GM08714 (cell line): Measurements from ENCODE around the gene KSR2.
"Not testable (repeated sequence)": the region's sequence is repeated elsewhere in the genome, so short reads cannot be mapped to it uniquely, and the experiment has no call there.

Experiments
- H3K4me3 ChIP-seq: fragments of 200-500 bp; sonication (Bioruptor generic); 2 replicates; pipeline ENCODE4 v1.5.1; 2014; ENCODE audit warnings: mild to moderate bottlenecking, low read length, inconsistent platforms
- ZNF274 ChIP-seq: IDR thresholded peaks from 2 replicates; pipeline ENCODE4 v1.6.1; 2012; ENCODE audit warnings: mild to moderate bottlenecking, low read depth, low read length

Gene KSR2

DNA sequence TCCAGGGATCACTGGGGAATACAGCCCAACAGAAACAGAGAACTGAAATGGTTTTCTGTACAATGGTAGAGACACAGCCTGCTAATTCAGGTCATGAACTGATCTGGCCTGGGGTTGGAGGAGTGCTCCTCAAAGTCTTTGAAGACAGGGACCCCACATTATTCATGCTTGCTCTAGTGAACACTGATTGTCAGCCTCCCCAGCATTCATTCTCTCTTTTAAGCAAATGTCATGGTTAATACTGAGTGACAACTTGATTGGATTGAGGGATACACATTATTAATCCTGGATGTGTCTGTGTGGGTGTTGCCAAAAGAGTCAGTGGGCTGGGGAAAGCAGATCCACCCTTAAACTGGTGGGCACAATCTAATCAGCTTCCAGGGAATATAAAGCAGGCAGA lies 319.0 kb downstream of the KSR2 start:
- no peak for TF ChIP-seq ZNF274

DNA sequence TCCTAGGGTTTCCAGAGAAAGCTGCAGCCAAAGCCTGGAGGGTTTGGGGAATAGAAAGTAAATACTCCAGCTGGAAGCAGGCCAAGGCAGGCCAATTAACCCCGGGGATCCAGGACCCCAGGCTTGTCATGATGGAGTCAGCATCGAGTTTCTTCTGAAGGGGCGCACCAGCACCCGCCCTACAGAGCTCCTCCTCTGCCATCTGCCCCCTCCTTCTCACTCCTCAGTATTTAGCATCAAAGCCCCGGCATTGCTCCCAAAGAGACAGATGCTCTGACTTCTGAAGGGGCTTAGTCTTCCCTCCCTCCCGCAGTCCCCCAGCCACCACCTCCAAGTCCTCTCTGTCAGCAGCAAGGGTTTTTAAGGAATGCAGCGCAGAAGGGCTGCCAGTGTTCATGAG lies 322.3 kb downstream of the KSR2 start:
- TF ChIP-seq ZNF274: no peak
- no peak overlapping the region for H3K4me3 ChIP-seq

More for the DNA sequence above, 319.0 kb downstream of the KSR2 start:
- no peak overlapping the region for H3K4me3 ChIP-seq

DNA sequence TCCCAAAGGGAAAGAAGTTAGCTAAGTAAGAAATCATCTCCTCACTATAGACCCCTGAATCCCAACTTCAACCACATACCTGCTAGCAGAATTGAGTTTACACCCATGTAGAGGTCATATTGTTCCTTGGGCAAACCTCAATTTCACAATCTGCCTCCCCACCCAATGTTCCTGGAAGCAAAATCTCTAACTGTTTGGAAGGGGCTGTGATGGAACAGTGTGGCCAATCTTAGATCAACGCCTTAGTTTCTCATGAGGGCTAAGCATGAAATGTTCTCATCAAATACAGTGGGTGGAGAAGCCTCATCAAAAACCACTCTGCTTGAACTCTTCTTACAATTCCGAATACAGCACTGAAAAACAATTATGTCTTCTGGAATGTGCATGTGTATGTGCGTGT lies 323.3 kb downstream of the KSR2 start:
- no peak for TF ChIP-seq ZNF274
- H3K4me3 ChIP-seq: no peak overlapping the region

DNA sequence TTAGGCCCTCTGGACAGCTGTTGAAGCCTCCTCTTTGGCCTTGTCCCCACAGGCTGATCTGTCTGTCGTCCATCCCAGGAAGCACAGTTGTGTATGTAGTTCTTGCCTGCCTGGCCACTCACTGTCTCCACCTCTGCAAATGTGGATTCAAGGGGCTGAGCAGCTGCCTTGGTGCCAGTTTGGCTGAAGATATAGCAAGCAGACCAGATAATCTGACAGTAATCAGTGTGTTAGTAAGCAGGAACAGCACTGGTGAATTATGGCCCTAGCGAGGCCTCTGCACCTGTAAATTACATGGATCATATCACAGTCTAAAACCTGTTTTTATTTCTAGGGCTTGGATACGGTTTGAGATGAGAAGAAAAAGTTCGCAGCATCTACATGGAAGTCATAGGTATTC lies 324.8 kb downstream of the KSR2 start:
- no peak overlapping the region for H3K4me3 ChIP-seq
- TF ChIP-seq ZNF274: no peak

DNA sequence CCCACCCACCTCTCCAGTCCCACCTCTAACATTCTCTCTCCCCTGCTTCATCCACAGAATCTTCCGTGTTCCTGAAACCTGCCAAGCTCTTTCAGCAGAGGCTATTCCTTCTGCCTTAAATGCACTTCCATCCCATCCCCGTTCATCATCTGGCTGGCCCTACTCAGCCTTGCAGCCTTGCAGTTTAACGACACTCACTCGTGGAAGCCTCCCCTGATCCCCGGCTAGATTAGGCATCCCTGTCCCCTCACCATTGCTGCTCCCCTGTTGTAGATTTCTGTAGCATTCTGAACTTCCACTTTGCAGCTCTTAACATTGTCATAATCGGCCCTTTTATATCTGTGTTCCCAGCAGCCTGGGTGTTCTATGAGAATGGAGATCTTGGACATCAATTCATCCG lies 326.9 kb downstream of the KSR2 start:
- TF ChIP-seq ZNF274: no peak
- no peak overlapping the region for H3K4me3 ChIP-seq

DNA sequence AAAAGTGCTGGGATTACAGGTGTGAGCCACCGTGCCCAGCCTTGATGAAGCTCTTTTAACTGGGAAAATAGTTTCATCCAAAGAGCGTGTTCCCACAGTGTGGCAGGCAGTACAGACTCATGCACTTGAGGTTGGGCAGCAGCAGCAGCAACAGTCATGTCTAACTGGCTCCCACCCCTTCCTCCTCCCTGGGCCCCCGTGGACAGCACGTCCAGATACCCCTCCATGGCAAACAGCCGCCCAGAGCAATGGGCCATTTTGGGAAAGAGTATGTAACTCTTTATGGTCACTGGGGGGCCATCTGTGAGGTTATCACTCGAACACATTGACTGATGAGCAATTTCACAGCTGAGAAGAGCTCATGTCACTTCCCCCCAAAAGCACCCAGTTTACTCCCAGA lies 328.3 kb downstream of the KSR2 start:
- TF ChIP-seq ZNF274: no peak
- no peak overlapping the region for H3K4me3 ChIP-seq

GRCh38 chr12:117629454-117629853 lies 339.3 kb downstream of the KSR2 start:
- H3K4me3 ChIP-seq: no peak overlapping the region
- no peak for TF ChIP-seq ZNF274

DNA sequence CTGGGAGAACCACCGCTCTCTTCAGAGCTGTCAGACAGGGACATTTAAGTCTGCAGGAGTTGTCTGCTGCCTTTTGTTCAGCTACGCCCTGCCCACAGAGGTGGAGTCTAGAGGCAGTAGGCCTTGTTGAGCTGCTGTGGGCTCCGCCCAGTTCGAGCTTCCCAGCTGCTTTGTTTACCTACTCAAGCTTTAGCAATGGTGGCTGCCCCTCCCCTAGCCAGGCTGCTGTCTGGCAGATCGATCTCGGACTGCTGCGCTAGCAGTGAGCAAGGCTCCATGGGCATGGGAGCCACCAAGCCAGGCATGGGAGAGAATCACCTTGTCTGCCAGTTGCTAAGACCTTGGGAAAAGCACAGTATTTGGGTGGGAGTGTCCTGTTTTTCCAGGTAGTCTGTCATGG lies 340.1 kb downstream of the KSR2 start:
- H3K4me3 ChIP-seq: not testable (repeated sequence)

DNA sequence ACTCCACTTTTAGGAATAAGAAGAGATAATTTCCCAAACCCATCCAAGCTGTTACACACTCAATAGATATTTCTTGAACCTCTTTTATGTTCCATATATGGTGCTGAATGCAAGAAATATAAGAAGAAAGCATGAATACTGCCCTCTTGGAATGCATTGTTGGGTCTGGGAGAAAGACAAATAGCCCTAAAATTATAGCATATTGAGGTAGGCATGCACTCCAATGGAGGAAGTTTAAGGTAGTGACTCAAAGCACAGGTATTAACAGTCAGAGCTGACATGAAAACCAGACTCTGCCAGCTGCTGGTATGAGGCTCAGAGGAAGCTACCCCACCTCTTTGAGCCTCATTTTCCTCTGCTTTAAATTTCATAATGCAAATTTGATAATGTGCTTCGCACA lies 346.0 kb downstream of the KSR2 start:
- no peak for TF ChIP-seq ZNF274
- H3K4me3 ChIP-seq: no peak overlapping the region

- no peak for TF ChIP-seq ZNF274
- no peak overlapping the region for H3K4me3 ChIP-seq
These were observed 346.7 kb downstream of the KSR2 start for GRCh38 chr12:117622087-117622486.

GRCh38 chr12:117607778-117608177 lies 361.0 kb downstream of the KSR2 start:
- no peak overlapping the region for H3K4me3 ChIP-seq
- no peak for TF ChIP-seq ZNF274

- no peak for TF ChIP-seq ZNF274
- H3K4me3 ChIP-seq: no peak overlapping the region
These were observed 361.8 kb downstream of the KSR2 start for GRCh38 chr12:117606945-117607344.

DNA sequence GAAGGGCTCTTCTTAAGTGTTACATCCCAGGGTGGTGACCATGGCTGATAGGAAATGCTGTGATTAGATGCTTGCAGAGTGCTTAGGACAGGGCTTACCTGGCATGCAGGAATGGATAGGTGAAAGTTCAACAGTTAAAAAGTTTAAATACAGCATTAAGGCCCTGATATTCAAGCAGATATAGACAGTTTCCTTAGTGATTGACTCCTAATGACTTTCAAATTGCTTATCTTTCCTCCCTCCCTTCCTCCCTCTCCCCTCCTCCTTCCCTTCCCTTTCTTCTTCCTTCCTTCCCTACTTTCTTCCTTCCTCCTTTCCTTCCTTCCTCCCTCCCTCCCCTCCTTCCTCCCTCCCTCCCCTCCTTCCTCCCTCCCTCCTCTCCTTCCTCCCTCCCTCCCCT lies 362.8 kb downstream of the KSR2 start:
- no peak for TF ChIP-seq ZNF274
- H3K4me3 ChIP-seq: no peak overlapping the region

GRCh38 chr12:117603316-117604113 lies 365.3 kb downstream of the KSR2 start:
- H3K4me3 ChIP-seq: no peak overlapping the region
- TF ChIP-seq ZNF274: no peak

DNA sequence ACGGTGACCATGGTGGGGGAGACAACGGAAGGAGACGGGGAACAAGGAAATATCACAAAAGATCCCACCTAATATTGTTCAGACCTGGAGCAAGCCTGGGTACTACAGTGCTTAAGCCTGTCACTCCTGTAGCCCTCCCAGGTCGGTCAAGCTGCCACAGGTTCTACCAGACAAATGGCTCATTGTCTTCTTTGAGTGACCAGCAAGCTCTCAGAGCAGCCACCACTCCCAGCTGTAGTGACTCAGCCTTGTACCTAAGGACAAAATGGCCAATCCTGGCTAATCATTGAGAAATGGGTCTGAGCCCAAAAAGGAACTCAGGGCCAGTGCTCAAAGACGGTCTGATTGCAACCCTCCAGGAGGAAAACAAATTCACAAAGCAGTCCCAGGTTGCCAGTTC lies 368.9 kb downstream of the KSR2 start:
- no peak for TF ChIP-seq ZNF274
- no peak overlapping the region for H3K4me3 ChIP-seq

GRCh38 chr12:117596968-117597367 lies 371.8 kb downstream of the KSR2 start:
- no peak for TF ChIP-seq ZNF274
- no peak overlapping the region for H3K4me3 ChIP-seq
